Stimulated activated CD4-positive, alpha-beta T cell treated with anti-CD3 and anti-CD28 coated beads, Interleukin-15, amount 100 ng/mL, for 24 hours (primary cell): ENCODE data around the gene WDTC1.

Source experiments
- DNase-seq: peaks from one replicate; pipeline ENCODE4 v3.0.0-alpha.2; 2020

Gene WDTC1

DNA sequence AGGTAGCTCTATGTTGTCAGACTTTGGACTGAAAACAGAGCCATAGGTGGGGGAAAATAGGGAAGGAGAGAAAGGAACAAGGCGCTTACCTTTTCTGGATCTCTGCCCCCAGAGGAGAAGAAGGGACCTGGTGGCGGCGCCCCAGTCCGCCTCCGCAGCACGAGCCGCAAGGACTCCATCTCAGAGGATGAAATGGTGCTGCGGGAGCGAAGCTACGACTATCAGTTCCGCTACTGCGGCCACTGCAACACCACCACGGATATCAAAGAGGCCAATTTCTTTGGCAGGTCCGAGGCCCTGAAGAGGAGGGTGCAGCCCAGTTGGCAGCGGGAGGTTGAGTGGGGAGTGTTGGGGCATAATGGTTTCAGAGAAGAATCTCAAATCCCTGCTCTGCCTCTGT, 69.1 kb downstream of the WDTC1 start:
- DNase-seq, result no peak

- DNase-seq, result no peak
These were observed 71.6 kb downstream of the WDTC1 start for GRCh38 chr1:27306071-27306470.

GRCh38 chr1:27306892-27307761, 72.7 kb downstream of the WDTC1 start:
- DNase-seq, result no peak

DNA sequence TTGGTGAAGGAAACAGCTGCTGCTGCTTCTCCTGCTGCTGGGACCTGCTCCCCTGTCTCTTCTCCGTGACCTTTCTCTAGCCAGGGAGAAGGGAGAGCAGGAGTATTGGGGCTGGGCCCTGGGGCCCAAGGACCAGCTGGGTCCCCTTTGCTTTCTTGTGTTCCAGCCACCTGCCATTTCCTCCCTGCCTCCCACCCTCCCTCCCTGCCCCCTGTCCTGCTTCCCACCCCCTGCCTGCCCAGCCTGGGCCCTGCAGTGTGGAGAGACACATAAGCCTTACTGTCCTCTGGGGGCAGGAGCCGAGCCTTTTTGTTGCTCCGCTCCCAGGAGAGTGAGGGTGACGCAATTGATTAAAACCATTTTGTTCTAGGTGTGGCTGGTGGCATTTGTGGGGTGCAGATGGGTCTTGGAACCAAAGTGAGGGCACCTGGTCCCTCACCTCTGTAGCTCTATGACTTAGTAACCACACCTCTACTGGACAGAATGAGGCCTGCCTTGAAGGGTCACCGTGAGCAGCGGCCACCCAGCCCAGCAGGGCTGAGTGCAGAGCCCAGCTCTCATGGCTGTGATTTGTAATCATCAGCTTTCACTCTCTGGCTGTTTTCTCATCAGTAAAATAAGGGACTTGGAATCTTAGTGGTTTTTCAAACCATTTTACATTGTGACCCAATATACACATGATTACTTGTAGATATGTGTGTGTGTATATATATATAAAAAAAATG, 73.6 kb downstream of the WDTC1 start:
- DNase-seq, result no peak

- no peak for DNase-seq
These were observed 79.7 kb downstream of the WDTC1 start for GRCh38 chr1:27314169-27314568.

DNA sequence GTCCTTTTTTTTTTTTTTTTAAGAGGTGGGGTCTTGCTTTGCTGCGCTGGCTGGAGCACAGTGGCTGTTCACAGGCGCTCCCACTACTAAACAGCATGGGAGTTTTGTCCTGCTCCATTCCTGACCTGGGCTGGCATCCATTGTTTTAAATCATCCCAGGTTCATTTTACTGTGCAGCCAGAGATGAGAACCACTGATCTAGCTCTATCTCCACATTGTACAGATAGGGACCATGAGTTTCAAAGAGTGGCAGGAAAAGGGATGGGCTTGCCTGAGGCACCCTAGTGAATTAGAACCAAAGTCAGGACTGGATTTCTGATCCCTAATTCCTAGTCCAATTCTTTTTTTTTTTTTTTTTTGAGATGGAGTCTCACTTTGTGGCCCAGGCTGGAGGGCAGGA, 80.3 kb downstream of the WDTC1 start:
- no peak for DNase-seq

DNA sequence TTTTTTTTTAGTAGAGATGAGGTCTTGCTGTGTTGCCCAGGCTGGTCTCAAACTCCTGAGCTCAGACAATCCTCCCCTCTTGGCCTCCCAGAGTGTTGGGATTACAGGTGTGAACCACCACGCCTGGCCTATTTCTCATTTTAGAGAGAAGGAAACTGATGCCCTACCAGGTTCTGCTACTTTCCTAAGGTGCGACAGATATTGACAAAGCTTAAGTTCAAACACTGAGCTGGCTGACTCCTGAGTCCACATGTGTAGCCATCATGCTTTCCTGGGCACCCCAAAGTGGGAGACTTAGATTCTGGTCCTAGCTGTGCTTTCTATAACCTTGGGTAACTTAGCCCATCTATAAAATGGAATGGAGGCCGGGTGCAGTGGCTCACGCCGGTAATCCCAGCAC, 82.4 kb downstream of the WDTC1 start:
- DNase-seq, result no peak

GRCh38 chr1:27318136-27318535, 83.7 kb downstream of the WDTC1 start:
- no peak for DNase-seq

DNA sequence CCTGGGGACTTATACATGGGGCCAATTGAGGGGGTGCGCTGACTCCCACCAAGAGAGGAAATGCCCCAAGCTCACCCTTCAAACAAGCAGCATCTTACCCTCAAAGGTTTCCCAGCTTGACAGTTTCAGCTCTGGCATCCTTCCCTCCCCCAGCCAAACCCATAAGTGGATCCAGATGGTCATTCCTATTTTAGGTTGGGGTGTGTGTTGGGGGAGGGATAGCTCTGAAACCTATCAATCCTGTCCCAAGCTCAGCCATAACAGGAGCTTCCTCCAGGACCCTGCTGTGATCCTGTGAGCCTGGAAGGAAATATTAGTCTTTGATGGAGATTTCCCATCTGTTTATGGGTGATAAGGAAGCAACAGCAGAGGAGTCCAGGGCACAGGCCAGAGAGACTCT, 84.2 kb downstream of the WDTC1 start:
- DNase-seq, result no peak

GRCh38 chr1:27321813-27322568, 87.6 kb downstream of the WDTC1 start, which contains the start of gene TMEM222:
Gene TMEM222, plus strand, starts transcription at chr1:27322163. Its CDS starts 35 bp downstream, at chr1:27322198.
- DNase-seq, result peak; percentile 98

DNA sequence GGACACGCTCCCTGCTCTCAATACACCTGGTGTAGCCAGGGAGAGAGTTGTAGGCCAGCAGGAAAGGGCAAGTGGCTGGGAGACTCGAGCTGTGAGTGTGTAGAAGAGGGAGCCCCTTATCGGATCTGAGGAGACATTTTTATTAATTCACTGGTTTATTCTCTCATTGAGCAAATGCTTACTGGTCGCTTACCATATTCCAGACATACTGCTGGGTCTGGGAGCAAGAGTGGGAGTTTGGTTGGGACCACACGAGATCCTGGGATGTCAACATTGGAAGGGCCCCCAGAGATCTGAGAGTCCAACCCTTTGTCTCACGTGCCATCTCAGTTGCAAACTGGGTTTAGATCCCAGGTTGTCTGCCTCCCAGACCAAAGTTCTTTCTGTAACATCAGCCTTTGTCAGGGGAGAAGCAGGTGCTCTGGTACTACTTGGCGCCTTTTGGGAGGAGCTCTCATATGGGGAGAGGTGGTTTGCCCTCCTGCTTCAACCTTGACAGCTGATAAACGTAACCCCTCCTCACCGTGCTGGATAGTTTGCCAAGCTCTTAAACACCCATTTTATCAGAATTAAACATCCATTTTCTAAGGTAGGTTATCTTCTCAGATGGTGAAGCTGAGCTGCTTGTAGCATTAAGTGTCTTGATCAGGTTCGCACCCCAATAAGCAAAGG, 88.3 kb downstream of the WDTC1 start:
- no peak for DNase-seq

GRCh38 chr1:27325286-27325685, 90.9 kb downstream of the WDTC1 start:
- no peak for DNase-seq

DNA sequence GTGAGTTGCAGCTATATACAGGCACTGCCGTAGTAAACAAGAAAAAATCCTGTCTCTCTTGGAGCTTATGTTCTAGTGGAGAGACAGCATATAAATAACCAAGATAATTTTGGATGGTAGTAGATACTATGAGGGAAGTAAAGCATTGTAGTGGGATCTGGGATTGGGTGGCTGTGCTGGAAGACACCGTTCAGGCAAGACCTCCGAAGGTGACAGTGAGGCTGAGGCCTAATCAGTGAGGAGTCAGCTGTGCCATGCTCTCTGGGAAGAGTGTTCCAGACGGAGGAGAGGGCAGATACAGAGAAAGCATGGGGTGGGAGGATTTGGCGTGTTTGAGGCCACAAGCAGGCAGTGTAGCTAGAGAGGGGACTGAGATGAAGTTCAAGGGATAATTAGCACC, 93.5 kb downstream of the WDTC1 start:
- DNase-seq, result no peak

DNA sequence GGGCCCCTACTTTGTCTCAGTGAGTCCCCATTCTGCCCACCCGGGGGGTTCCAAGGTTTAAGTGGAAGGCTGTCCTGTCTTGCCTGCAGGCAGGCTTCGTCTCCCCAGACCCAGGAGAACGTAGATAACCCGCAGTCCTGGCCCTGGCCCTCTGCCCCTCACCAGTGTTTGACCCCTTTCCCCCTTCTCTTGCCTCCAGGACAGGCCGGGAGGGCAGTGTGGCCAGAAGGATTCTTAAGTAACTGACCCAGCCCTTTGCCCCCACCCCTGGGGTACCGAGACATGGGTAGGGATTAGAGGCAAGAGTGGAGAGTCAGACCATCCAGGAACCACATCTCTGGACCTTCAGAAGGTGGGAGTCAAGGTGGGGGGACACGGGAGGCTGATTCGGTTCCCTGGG, 96.4 kb downstream of the WDTC1 start:
- DNase-seq, result no peak

GRCh38 chr1:27331426-27331825, 97.0 kb downstream of the WDTC1 start:
- DNase-seq, result no peak

DNA sequence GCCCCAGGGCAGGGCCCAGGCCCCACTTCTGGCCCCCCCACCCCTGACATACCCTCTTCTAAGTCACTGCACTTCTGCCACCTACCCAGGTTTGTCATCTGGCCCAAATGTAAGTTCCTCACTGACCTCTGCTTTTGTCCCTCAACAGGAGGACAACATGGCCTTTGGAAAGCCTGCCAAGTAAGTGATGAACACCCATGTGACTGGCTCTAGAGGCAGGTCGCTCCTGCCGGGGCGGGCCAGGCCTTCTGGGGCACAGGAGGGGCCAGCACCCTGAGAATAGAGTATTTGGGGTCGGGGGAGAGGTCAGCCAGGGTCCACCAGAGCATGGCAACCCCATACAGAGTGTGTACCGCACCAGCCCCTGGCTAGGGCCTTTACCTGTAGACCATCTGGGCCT, 97.5 kb downstream of the WDTC1 start:
- no peak for DNase-seq

DNA sequence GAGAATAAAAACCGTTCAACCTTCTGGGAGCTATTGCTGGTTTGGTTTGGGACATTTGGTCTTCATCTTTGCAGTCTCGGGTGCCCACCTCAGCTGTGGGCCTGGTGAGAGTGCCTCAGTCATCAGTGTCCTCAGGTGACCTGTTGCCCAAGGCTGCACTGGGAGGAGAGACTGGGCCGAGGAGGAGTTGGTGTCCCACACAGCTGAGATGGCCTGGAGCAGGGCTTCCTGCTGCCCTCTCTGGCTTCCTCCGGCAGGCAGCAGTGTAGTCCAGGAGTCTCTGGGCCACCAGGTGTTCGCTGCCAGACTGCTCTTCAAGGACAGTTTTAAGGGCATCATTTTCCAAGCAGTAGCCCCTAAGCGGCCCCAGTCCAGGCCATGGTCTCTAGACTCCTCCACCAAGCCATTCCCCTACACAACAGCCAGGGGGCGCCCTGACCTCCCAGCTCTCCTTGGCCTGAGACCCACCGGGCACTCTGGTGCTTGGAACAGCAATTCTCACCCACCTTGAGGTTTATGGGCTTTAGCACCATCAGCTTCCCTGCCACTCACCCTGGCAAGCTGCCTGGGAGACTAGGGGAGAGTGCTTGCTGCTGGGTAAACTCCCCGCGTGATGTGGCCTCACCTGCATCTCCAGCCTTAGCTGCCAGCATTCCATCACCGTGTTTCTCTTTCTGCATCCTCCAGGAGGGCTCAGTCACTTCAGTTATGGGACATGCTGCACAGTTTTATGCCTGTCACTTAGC, 98.3 kb downstream of the WDTC1 start:
- DNase-seq, result peak; percentile 65

DNA sequence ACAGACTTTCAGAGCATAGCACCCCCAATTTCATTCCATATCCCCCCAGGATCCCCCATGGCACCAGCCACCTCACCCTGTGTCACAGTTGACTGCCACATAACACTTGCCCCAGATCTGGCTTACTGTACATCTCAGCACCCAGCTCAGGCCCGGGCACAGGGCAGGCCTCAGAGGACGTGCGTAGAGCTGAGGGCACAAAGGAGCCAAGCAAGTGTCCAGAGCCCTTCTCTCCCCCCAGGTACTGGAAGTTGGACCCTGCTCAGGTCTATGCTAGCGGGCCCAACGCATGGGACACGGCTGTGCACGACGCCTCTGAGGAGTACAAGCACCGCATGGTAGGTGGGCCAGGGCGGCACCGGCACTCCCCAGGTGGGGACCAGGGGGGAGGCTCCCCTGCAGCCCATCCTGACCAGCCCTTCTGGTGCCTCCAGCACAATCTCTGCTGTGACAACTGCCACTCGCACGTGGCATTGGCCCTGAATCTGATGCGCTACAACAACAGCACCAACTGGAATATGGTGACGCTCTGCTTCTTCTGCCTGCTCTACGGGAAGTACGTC, 99.4 kb downstream of the WDTC1 start:
- no peak for DNase-seq

- no peak for DNase-seq
These were observed 101.3 kb downstream of the WDTC1 start for GRCh38 chr1:27335506-27336422.

DNA sequence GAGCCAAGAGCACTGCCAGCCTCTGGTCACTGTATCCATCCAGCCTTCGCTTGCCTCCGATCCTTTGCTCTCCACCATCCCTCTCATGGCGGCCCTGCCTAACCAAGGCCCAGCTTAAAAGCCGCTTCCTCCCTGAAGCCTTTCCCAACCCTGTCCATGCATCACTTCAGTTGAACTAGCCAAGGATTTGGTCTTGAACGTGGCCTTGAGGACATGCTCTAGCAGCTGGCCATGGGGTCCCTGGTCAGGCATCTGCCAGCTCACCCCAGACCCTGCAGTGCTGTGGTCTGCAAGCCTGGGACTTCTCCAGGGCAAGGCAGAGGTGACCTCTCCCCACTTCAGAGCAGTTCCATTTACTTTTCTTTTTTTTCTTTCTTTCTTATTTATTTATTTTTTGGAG, 102.3 kb downstream of the WDTC1 start:
- DNase-seq, result no peak

DNA sequence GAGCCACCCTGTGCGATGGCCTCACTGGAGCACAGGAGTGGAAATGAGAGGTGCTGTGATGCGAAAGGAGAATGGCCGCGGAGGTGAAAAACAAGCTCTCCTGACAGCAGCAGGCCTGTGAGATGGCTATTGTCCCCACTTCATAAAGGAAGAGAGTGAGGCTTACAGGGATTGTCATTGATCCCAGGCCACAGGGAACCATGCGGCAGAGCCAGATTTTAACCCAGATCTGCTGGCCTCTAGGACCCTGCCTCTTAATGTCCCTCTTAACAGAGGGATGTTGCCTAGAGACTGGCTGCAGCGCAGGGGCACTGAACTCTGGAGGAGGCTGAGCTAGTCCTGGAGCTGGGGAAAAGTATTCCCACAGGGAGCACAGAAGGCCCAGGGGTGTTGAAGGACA, 104.3 kb downstream of the WDTC1 start:
- DNase-seq, result no peak
